VCaP (cell line): Measurements from ENCODE around the gene PROS1.
"Not testable (repeated sequence)": the region's sequence is repeated elsewhere in the genome, so short reads cannot be mapped to it uniquely, and the experiment has no call there.

ENCODE experiments used
- H3K27ac ChIP-seq: fragments of 450-650 bp; 2 replicates; pipeline ENCODE4 v1.5.1; 2017
- CTCF ChIP-seq: fragments of 450-650 bp; conservative IDR thresholded peaks from 2 replicates; pipeline ENCODE4 v1.5.1; 2017; ENCODE audit warnings: mild to moderate bottlenecking, moderate library complexity

The PROS1 gene

GRCh38 chr3:93969997-93970396 lies 3.7 kb downstream of the PROS1 start:
- no peak overlapping the region for H3K27ac ChIP-seq
- TF ChIP-seq CTCF: no peak

- H3K27ac ChIP-seq: no peak overlapping the region
- no peak for TF ChIP-seq CTCF
Observed at GRCh38 chr3:93969443-93969842, 4.3 kb downstream of the PROS1 start.

GRCh38 chr3:93965106-93965505 lies 8.6 kb downstream of the PROS1 start:
- H3K27ac ChIP-seq: not testable (repeated sequence)

GRCh38 chr3:93962798-93963197 lies 10.9 kb downstream of the PROS1 start:
- no peak for TF ChIP-seq CTCF
- H3K27ac ChIP-seq: no peak overlapping the region

- no peak overlapping the region for H3K27ac ChIP-seq
- TF ChIP-seq CTCF: no peak
Observed at GRCh38 chr3:93961489-93961888, 12.2 kb downstream of the PROS1 start.

GRCh38 chr3:93961026-93961425 lies 12.7 kb downstream of the PROS1 start:
- no peak for TF ChIP-seq CTCF

GRCh38 chr3:93949958-93950357 lies 23.7 kb downstream of the PROS1 start:
- H3K27ac ChIP-seq: not testable (repeated sequence)

More at GRCh38 chr3:93961026-93961425, 12.7 kb downstream of the PROS1 start:
- no peak overlapping the region for H3K27ac ChIP-seq

- not testable (repeated sequence) for H3K27ac ChIP-seq
Observed at GRCh38 chr3:93937485-93937884, 36.2 kb downstream of the PROS1 start.

GRCh38 chr3:93936549-93936948 lies 37.1 kb downstream of the PROS1 start:
- no peak overlapping the region for H3K27ac ChIP-seq
- no peak for TF ChIP-seq CTCF
